SKM-1 (cell line): ENCODE results near the gene ATP10A.

ENCODE experiments used
- DNase-seq: peaks from one replicate; lab custom pipeline; 2025; ENCODE audit not compliant: unreplicated experiment; lab: John Stamatoyannopoulos, UW

The ATP10A gene

GRCh38 chr15:25743548-25744275 lies 119.4 kb downstream of the ATP10A start:
- DNase-seq = no peak

- DNase-seq = no peak
Observed at GRCh38 chr15:25742776-25743547, 120.2 kb downstream of the ATP10A start.

DNA sequence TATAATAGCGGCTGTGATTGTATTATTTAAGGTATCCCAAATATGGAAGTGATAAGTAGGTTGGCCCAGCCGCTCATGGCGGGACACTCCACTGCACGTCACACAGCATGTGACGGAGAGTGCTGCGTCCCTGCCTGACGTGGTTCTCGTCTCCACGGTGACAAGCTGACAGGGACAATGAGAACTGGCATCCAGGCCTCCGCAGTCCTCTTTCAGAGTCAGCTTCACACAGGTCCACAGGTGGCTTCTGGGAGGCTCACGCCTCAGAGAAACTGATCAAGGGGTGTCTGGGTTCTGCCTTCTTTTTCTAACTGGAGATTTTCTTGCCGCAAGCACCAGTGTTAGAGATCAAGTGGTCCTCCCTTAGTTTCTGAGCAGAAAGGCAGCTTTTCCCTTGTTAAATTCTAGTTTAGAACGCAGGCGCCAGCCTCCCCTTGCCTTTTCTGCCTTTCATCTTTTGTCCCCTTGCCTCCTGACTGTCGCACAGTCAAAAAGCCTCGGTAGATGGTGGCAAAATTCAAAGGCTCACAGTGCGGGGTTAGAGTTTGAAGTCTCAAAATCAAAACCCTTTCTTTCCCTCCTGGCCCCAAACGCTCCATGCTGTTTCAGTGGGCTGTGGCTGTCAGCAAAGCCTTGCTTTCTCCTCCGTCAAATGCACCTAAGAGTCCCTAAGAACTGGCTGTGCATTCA lies 120.9 kb downstream of the ATP10A start:
- DNase-seq = no peak

DNA sequence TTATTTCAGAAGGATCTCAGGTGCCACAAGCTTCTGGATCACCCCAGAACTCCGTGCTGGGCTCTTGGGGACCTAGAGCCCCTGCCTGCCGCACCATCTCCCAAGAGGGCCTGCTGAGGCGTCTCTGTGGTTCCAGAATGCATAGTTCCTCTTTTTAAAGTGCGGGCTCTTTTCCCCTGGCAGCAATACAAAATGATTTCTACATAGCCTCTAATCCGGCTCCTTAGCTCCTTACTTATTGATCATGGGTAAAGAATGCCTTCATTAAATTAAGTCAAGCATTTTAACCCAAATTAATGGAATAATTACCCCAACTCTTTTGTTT lies 121.9 kb downstream of the ATP10A start:
- peak; percentile 69 for DNase-seq

GRCh38 chr15:25740383-25741255 lies 122.5 kb downstream of the ATP10A start:
- no peak for DNase-seq

DNA sequence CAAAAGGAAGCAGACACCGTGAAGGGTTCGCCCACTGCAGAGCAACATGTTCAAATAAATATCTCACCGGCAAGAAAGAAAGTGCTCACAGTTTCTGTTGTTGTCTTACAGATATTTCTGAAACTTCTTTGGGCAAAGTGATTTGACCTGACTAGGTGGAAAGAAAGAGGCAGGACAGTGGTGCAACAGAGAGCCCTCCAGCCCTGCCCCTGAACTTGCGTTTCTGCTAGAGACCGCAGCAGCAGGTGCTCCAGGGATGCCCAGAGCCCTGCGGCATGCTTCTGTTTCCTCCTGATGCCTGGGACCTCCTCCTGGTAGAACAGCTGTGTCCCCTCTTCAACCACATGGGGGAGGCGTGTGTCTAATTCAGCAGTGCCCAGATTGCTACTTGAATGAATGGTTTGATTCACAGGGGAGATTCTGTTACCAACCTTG lies 123.4 kb downstream of the ATP10A start:
- DNase-seq = no peak

GRCh38 chr15:25738171-25738965 lies 124.8 kb downstream of the ATP10A start:
- peak; percentile 40 for DNase-seq

DNA sequence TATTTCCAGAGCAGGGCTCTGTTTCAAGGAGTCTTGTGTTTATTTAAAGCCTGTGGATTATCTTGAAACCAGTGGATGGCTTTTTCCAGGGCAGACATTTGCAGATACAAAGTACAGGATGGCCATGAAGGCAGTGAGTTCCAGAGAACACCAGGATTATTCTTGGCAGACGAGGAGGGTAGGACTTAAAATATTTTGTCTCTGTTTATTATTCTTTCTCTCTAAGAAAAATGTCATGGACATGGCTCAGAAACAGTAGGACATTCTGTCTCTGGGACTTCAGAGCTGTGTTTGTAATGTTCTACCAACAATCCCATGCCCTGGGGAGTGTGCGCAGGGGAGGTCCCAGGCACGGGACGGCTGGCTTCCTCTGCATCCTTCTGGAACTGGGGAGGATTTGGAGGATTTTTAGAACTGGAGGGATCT lies 125.9 kb downstream of the ATP10A start:
- no peak for DNase-seq

DNA sequence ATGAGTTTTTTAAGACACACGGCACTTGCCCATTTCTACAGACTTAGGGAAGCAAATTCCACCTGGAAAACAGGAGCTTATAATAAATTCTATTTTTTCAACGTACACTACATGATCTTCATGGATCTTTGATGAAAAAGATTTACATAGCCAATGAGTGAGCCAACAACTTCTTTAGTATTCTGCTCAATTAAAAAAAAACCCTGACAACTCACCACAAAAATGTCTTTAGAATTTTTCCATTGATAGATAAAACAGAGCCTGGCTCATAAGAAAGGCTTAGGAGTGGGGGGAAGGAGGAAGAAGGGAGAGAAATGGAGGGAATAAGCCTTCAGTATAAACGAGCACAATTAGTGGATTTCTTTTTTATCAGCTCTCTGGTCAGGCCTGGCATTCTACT lies 126.7 kb downstream of the ATP10A start:
- no peak for DNase-seq

DNA sequence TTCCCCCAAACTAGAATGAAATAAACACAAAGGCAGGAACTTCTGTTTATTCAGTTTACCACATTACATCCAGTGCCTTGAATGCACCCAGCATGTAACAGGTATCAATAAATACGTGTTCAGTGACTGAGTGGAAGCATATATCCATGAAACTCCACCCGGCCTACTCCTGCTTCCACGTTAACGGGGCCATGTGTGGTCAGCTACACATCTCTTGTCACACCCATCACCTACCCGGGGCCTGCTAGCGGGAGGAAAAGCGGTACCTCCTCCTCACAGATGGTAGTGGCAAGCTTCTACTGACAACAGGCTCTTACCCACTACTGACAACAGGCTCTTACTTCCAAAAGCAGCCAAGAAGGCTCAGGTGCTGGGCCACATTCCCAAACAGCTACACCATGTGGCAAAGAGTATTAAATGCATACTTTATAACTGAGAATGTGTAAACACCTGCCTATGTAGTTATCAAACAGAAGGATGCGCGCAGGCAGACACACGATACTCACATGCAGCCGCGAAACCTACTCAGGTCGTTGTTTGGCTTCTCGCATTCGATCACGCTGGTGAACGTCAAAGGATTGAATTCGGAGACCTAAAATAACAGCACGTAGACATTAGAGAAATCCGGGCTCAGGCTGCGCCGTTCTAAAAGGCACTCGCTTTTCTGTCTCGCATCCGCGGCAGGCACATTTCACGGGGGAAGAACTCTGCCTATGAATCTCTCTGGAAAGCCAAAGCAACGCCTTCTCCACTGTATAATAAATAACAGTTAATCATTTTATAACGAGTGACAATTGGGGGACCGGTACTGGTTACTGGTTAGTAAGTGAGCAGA lies 127.4 kb downstream of the ATP10A start:
- no peak for DNase-seq

GRCh38 chr15:25734680-25735355 lies 128.3 kb downstream of the ATP10A start:
- no peak for DNase-seq

DNA sequence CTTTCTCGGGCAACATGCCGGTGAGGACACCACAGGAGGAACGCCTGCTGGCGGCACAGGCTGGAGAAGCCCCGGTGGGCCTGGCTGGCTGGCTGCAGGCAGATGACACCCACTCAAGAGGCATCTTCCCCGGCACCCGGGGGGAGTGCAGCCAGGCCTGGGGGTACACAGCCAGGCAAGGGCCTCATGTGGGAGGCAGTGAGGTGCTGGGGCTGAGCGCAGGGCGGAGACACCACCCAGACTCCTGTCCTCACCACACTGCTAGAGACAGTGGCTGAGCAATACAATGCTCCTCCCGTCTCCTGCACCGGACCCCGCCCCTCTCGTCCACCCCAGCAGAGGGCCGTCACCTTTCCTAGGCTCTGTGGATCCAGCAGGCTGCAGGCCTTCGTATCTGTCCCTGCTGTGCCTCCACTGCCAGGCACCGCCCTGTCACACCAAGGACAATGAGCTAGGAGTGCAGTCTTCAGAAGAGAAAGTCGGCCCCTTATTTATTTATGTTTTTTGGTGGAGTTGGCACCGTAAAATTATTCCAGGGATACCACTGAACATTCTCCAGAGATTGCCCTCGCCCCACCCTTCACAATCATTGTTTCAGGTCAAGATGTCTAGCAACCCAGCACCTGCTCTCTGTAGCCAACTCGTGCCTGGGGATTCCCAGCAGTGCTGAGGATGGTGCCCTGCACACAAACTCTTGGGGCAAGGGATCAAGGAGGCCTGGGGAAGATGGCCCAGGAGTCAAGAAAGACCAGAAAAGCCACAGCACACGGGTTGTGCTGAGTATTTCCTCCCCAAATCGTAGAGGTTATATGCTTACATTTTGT lies 129.1 kb downstream of the ATP10A start:
- DNase-seq = no peak

GRCh38 chr15:25733036-25733855 lies 129.9 kb downstream of the ATP10A start:
- no peak for DNase-seq

- no peak for DNase-seq
Observed at GRCh38 chr15:25732191-25732590, 130.9 kb downstream of the ATP10A start.

- no peak for DNase-seq
Observed at GRCh38 chr15:25731411-25731810, 131.7 kb downstream of the ATP10A start.

DNA sequence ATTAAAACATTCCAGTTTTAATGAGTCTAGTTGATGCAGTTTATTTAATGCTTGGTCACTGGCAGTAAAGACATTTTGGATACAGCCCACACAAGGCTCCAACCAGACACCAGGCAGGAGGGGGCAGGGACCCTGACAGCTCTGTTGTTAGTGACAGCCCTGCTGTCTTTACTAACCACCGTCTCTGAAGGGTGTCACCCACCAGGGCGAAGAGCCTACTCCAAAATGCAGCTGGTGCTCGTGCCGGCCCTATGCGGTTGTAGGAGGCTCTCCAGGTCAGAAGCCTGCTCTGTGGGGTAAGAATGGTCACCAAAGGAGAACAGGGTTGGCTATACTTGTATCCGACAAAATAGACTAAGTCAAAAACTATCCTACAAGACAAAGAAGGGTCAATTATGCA lies 132.2 kb downstream of the ATP10A start:
- DNase-seq = no peak

DNA sequence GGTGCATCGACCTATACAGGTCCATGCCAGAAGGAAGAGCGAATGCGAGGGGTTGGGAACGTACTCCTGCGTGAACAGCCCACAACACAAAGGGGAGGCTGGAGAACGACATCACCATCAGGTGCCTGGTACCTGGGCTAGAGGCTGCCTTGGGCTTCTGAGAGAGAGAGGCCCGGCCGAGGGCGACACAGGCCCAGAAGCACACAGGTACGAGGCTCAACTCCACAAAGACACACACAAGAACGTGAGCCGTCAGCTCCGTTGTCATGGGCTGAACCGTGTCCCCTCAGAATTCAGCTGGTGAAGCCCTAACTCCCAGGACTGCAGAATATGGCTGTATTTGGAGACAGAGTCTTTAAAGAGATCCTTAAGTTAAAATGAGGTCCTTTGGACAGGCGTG lies 134.3 kb downstream of the ATP10A start:
- DNase-seq = no peak
